GM12874 (cell line): ENCODE measurements around the gene PLEKHA7.

Source experiments
- CTCF ChIP-seq: IDR thresholded peaks from 2 replicates; pipeline ENCODE4 v1.5.1; 2011; ENCODE audit warnings: low read depth, mild to moderate bottlenecking, control low read depth, low read length, moderate library complexity; ENCODE audit not compliant: insufficient read depth

The PLEKHA7 gene

GRCh38 chr11:16764888-16765287 lies 249.3 kb downstream of the PLEKHA7 start:
- no peak for TF ChIP-seq CTCF

- TF ChIP-seq CTCF, result no peak
These were observed 250.5 kb downstream of the PLEKHA7 start for GRCh38 chr11:16763746-16764145.

- TF ChIP-seq CTCF, result no peak
These were observed 254.2 kb downstream of the PLEKHA7 start for GRCh38 chr11:16759857-16760508.

GRCh38 chr11:16758382-16759024 lies 255.7 kb downstream of the PLEKHA7 start:
- no peak for TF ChIP-seq CTCF

GRCh38 chr11:16750417-16750816 lies 263.8 kb downstream of the PLEKHA7 start:
- no peak for TF ChIP-seq CTCF

GRCh38 chr11:16749666-16750065 lies 264.5 kb downstream of the PLEKHA7 start:
- TF ChIP-seq CTCF, result no peak

GRCh38 chr11:16749092-16749491 lies 265.1 kb downstream of the PLEKHA7 start:
- no peak for TF ChIP-seq CTCF
